ENCODE results near the gene TP63.

The TP63 gene

DNA sequence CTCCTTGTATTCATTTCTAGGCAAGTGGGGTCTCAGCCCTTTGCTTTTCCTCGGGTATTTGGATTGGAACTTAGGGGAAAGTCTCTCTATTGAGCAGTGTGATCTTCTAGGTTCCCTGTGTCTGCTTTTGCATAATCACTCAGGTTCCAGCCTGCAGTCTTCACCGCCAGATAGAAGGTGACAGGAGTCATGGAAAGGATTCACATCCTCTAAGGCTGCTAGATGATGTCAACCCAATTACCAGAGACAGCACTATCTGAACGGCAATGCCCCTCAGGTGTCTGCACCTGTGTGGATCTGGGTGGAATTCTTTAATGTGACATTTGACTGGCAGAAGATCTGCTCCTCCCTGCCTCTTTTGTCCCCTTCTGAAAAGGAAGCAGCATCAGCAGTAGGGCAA lies 311.8 kb downstream of the TP63 start:
- FAIRE-seq: no peak

GRCh38 chr3:189944285-189945145 lies 313.3 kb downstream of the TP63 start:
- no peak for FAIRE-seq

- FAIRE-seq: no peak
Measured at GRCh38 chr3:189945935-189946709, 314.9 kb downstream of the TP63 start.
